IMR-90 (cell line): Measurements from ENCODE around the gene TEX13A. TPM values are rescaled to one million over a fixed set of nuclear protein-coding genes. Genes with fewer than 3 reads are reported as not detected.

ENCODE experiments used
- ATAC-seq: fragments of 200-7000 bp; cut with Tn5 transposase; 2 replicates; pipeline ENCODE4 v1.9.1; 2020; ENCODE audit warnings: low read depth, mild to moderate bottlenecking, moderate library complexity
- BruUV-seq: library from RNA; stranded (reverse); fragments of 400-500 nt; replicated peaks from 2 replicates; lab custom pipeline; 2021; lab: Mats Ljungman, UMichigan
- CTCF ChIA-PET: fragments of 300-600 bp; formaldehyde crosslinking; extraction: SDS; loops from one replicate; lab custom pipeline; 2021; ENCODE audit warnings: antibody characterized with exemption; lab: Yijun Ruan, JAX
- POLR2A ChIA-PET: fragments of 300-600 bp; sonication (Branson Sonifier 250); formaldehyde crosslinking; loops from one replicate; lab custom pipeline; 2022; ENCODE audit warnings: antibody characterized with exemption; ENCODE audit not compliant: unreplicated experiment; lab: Charles Lee
- DNase-seq: peaks from one replicate; pipeline ENCODE4 v3.0.0; 2013
- H2AFZ ChIP-seq: replicated peaks from 2 replicates; pipeline ENCODE3; 2013; ENCODE audit warnings: low read length, mild to moderate bottlenecking; ENCODE audit not compliant: poor library complexity
- H2AK5ac ChIP-seq: 2 replicates; pipeline ENCODE4 v1.6.1; 2013; ENCODE audit warnings: low read depth, low read length, inconsistent platforms
- H2AK9ac ChIP-seq: replicated peaks from 2 replicates; pipeline ENCODE3; 2013; ENCODE audit warnings: mild to moderate bottlenecking, low read depth, low read length, moderate library complexity; ENCODE audit not compliant: poor library complexity
- H2BK120ac ChIP-seq: 2 replicates; pipeline ENCODE4 v1.6.1; 2013; ENCODE audit warnings: low read depth, low read length, inconsistent platforms
- H2BK15ac ChIP-seq: 3 replicates; pipeline ENCODE4 v1.6.1; 2013; ENCODE audit warnings: low read depth, low read length, inconsistent platforms
- H2BK20ac ChIP-seq: 2 replicates; pipeline ENCODE4 v1.6.1; 2013; ENCODE audit warnings: low read depth, mild to moderate bottlenecking, inconsistent platforms, low read length, moderate library complexity
- H2BK5ac ChIP-seq: 2 replicates; pipeline ENCODE4 v1.6.1; 2013; ENCODE audit warnings: mild to moderate bottlenecking, low read depth, low read length, inconsistent platforms; ENCODE audit not compliant: poor library complexity, severe bottlenecking
- H3K14ac ChIP-seq: replicated peaks from 2 replicates; pipeline ENCODE4 v1.6.1; 2013; ENCODE audit warnings: low read depth, low read length, inconsistent platforms
- H3K18ac ChIP-seq: 2 replicates; pipeline ENCODE4 v1.6.1; 2013; ENCODE audit warnings: low read depth, low read length, control low read depth
- H3K23ac ChIP-seq: 2 replicates; pipeline ENCODE4 v1.6.1; 2013; ENCODE audit warnings: low read depth, low read length, inconsistent platforms
- H3K27ac ChIP-seq: 2 replicates; pipeline ENCODE4 v1.5.1; 2013; ENCODE audit warnings: mild to moderate bottlenecking, control low read depth, low read length; ENCODE audit not compliant: insufficient read depth
- H3K27me3 ChIP-seq: 2 replicates; pipeline ENCODE4 v1.6.1; 2013; ENCODE audit warnings: low read length; ENCODE audit not compliant: control insufficient read depth, insufficient read depth
- H3K36me3 ChIP-seq: 2 replicates; pipeline ENCODE4 v1.6.1; 2013; ENCODE audit warnings: low read length, mixed read lengths; ENCODE audit not compliant: control insufficient read depth, insufficient read depth
- H3K4ac ChIP-seq: 2 replicates; pipeline ENCODE4 v1.6.1; 2013; ENCODE audit warnings: low read depth, low read length, inconsistent platforms
- H3K4me1 ChIP-seq: 2 replicates; pipeline ENCODE4 v1.6.1; 2013; ENCODE audit warnings: low read length, mixed read lengths; ENCODE audit not compliant: control insufficient read depth, insufficient read depth
- H3K4me2 ChIP-seq: 2 replicates; pipeline ENCODE4 v1.6.1; 2013; ENCODE audit warnings: low read depth, mild to moderate bottlenecking, control low read depth, low read length, moderate library complexity
- H3K4me3 ChIP-seq: 2 replicates; pipeline ENCODE4 v1.5.1; 2013; ENCODE audit warnings: low read depth, mild to moderate bottlenecking, control low read depth, low read length, moderate library complexity; ENCODE audit not compliant: insufficient read depth
- H3K56ac ChIP-seq: 2 replicates; pipeline ENCODE4 v1.6.1; 2013; ENCODE audit warnings: low read length, inconsistent platforms; ENCODE audit not compliant: insufficient read depth; ENCODE audit errors: extremely low read depth
- H3K79me1 ChIP-seq, 2 experiments: 2 replicates each; pipeline ENCODE4 v1.6.1; 2013; ENCODE audit warnings: low read length in 2 of 2, inconsistent platforms in 1 of 2, low read depth in 1 of 2
- H3K9ac ChIP-seq: 2 replicates; pipeline ENCODE4 v1.6.1; 2013; ENCODE audit warnings: low read depth, low read length, control low read depth
- H3K9me1 ChIP-seq: 2 replicates; pipeline ENCODE4 v1.6.1; 2013; ENCODE audit warnings: low read length, inconsistent platforms; ENCODE audit not compliant: insufficient read depth
- H3K9me3 ChIP-seq: 2 replicates; pipeline ENCODE4 v1.6.1; 2013; ENCODE audit warnings: low read length; ENCODE audit not compliant: control insufficient read depth, insufficient read depth
- H4K20me1 ChIP-seq: 2 replicates; pipeline ENCODE4 v1.6.1; 2013; ENCODE audit warnings: low read length, inconsistent platforms; ENCODE audit not compliant: insufficient read depth
- H4K5ac ChIP-seq: 2 replicates; pipeline ENCODE4 v1.6.1; 2013; ENCODE audit warnings: mild to moderate bottlenecking, low read depth, low read length, control low read depth
- H4K8ac ChIP-seq, 2 experiments: 2 replicates each; pipeline ENCODE4 v1.6.1; 2013; ENCODE audit warnings: low read depth in 2 of 2, low read length in 2 of 2, control low read depth in 1 of 2, inconsistent platforms in 1 of 2
- H4K91ac ChIP-seq: 2 replicates; pipeline ENCODE4 v1.6.1; 2013; ENCODE audit warnings: low read depth, low read length, inconsistent platforms; ENCODE audit not compliant: insufficient read depth
- CEBPB ChIP-seq: IDR thresholded peaks from 2 replicates; pipeline ENCODE4 v1.6.1; 2012; ENCODE audit warnings: low read depth, low read length, improper control_type of control experiment
- CHD1 ChIP-seq: IDR thresholded peaks from 2 replicates; pipeline ENCODE4 v1.6.1; 2012; ENCODE audit warnings: low read depth, low read length, improper control_type of control experiment
- CTCF ChIP-seq: conservative IDR thresholded peaks from 2 replicates; pipeline ENCODE4 v1.5.1; 2012; ENCODE audit warnings: mild to moderate bottlenecking, low read depth, low read length, improper control_type of control experiment
- ELK1 ChIP-seq: fragments of 150-350 bp; IDR thresholded peaks from 2 replicates; pipeline ENCODE4 v1.6.1; 2016; ENCODE audit warnings: low read depth, mild to moderate bottlenecking, low read length, moderate library complexity, borderline replicate concordance
- FOS ChIP-seq: fragments of 150-350 bp; IDR thresholded peaks from 2 replicates; pipeline ENCODE4 v1.6.1; 2016; ENCODE audit warnings: low read depth, low read length
- MAFK ChIP-seq: IDR thresholded peaks from 2 replicates; pipeline ENCODE4 v1.6.1; 2012; ENCODE audit warnings: low read depth, low read length, improper control_type of control experiment
- MAZ ChIP-seq: IDR thresholded peaks from 2 replicates; pipeline ENCODE4 v1.6.1; 2012; ENCODE audit warnings: low read depth, mild to moderate bottlenecking, low read length, improper control_type of control experiment, moderate library complexity, borderline replicate concordance
- POLR2A ChIP-seq: IDR thresholded peaks from 2 replicates; pipeline ENCODE4 v1.6.1; 2012; ENCODE audit warnings: mild to moderate bottlenecking, low read depth, low read length
- RAD21 ChIP-seq: IDR thresholded peaks from 2 replicates; pipeline ENCODE4 v1.6.1; 2012; ENCODE audit warnings: low read length, improper control_type of control experiment
- RFX5 ChIP-seq: IDR thresholded peaks from 2 replicates; pipeline ENCODE4 v1.8.0; 2012; ENCODE audit warnings: low read depth, mild to moderate bottlenecking, low read length, moderate library complexity
- SMC3 ChIP-seq: fragments of 150-350 bp; IDR thresholded peaks from 2 replicates; pipeline ENCODE4 v1.6.1; 2016; ENCODE audit warnings: low read depth, mild to moderate bottlenecking, antibody characterized with exemption, low read length, moderate library complexity
- USF2 ChIP-seq: fragments of 150-350 bp; IDR thresholded peaks from 2 replicates; pipeline ENCODE4 v1.6.1; 2017; ENCODE audit warnings: mild to moderate bottlenecking, antibody characterized with exemption, low read length, low read depth
- WGBS, 2 experiments: methylation state at CpG; one replicate each; pipeline versions ENCODE4 v1.1.5 to v1.1.7; 2013; ENCODE audit warnings: missing lambda C conversion rate in 2 of 2; ENCODE audit not compliant: insufficient read length in 1 of 2; ENCODE audit errors: extremely low coverage in 2 of 2; 5-methylcytosine and 5-hydroxymethylcytosine counted together
- dilution Hi-C: fragments of 300-500 bp; cut with HindIII; formaldehyde crosslinking; loops from one replicate; pipeline ENCODE4 v1.14.3; 2018; ENCODE audit warnings: low sequenced_read_pairs; ENCODE audit not compliant: unreplicated experiment
- in situ Hi-C: fragments of 300-500 bp; cut with MboI; formaldehyde crosslinking; loops from 3 replicates; pipeline ENCODE4 v1.14.3; 2019; ENCODE audit warnings: low sequenced_read_pairs, inconsistent platforms, mixed read lengths
- intact Hi-C: fragments of 100-400 bp; cut with micrococcal nuclease; formaldehyde crosslinking; loops from 2 replicates; pipeline ENCODE4 v1.10.0; 2022
- polyA plus RNA-seq, 3 experiments: library from polyadenylated mRNA; depleted of rRNA; stranded (reverse); fragments of >200 nt; gene quantifications; 2 replicates each; pipeline ENCODE4 v1.2.3, GENCODE V29; 2012; ENCODE audit warnings: low replicate concordance in 1 of 3
- total RNA-seq: library from RNA; depleted of rRNA; stranded (reverse); fragments of >200 nt; gene quantifications from 2 replicates; pipeline ENCODE4 v1.2.3, GENCODE V29; 2012

TEX13A gene
- total and polyA plus RNA-seq, 2 of the 4 experiments (the other 2 are of a cell fraction), result not detected

GRCh38 chrX:105229146-105229545, 8.7 kb upstream of the TEX13A start:
- dilution Hi-C loops (no loop called here), in situ Hi-C loops (no loop called here), intact Hi-C loops (no loop called here)
- Histone ChIP-seq H3K56ac (no peak overlapping the region), H3K4ac (no peak overlapping the region), H3K27me3 (no peaks in the 10 kb centered on the region), H3K18ac (no peak overlapping the region), H3K27ac (no peak overlapping the region), H2BK5ac (no peak overlapping the region), H3K14ac (no peak overlapping the region), H3K4me3 (no peak overlapping the region), H2BK120ac (no peak overlapping the region), H4K8ac (no peak overlapping the region), H3K79me1 (no peaks in the 10 kb centered on the region), H4K5ac (no peak overlapping the region), H3K9me1 (no peaks in the 10 kb centered on the region), H2AK5ac (no peak overlapping the region), H4K91ac (no peak overlapping the region), H3K36me3 (no peaks in the 10 kb centered on the region), H4K20me1 (no peaks in the 10 kb centered on the region), H2BK20ac (no peak overlapping the region), H3K4me1 (no peaks in the 10 kb centered on the region), H2AFZ (no peak overlapping the region), H2AK9ac (no peak overlapping the region), H3K9ac (no peak overlapping the region), H3K4me2 (no peak overlapping the region), H3K9me3 (no peaks in the 10 kb centered on the region), H2BK15ac (no peak overlapping the region), H3K23ac (no peak overlapping the region)
- no peak for TF ChIP-seq CHD1
- no peak for TF ChIP-seq POLR2A
- no peak for TF ChIP-seq CEBPB
- no peak for TF ChIP-seq FOS
- no peak for TF ChIP-seq USF2
- no peak for TF ChIP-seq RAD21
- TF ChIP-seq CTCF, result no peak
- no peak for TF ChIP-seq SMC3
- no peak for TF ChIP-seq MAFK
- no peak for TF ChIP-seq RFX5
- TF ChIP-seq ELK1, result no peak
- TF ChIP-seq MAZ, result no peak
- ChIA-PET POLR2A (no interaction called here), CTCF (interaction anchor here (1.3 kb wide), 1 partner anchor 39 kb away, joined by 5 read pairs; no protein-coding TSS in a partner anchor)
- no TSS peak for BruUV-seq
- DNase-seq (no peak), ATAC-seq (no peak)
- no CpG with 5 or more reads among the region's 3 CpGs for WGBS, 2 experiments
